Fibroblast of lung (primary cell): ENCODE results near the gene ZBTB33. TPM values are rescaled to one million over a fixed set of nuclear protein-coding genes. Genes with fewer than 3 reads are reported as not detected.
A peak's percentile ranks its signal among the peaks of the same experiment; 100 is the strongest.

Source experiments
- DNase-seq, 2 donors: peaks; one replicate each; pipeline versions ENCODE4 v3.0.0 to v3.0.0-alpha.2; 2010; ENCODE audit warnings: low read depth in 2 of 2
- H2AFZ ChIP-seq: 2 replicates; pipeline ENCODE4 v1.5.1; 2012; ENCODE audit warnings: low read length, control low read depth, inconsistent platforms
- H3K27ac ChIP-seq: 2 replicates; pipeline ENCODE4 v1.5.1; 2011; ENCODE audit warnings: low read length, control low read depth; ENCODE audit not compliant: insufficient read depth
- H3K27me3 ChIP-seq: 2 replicates; pipeline ENCODE4 v1.5.1; 2011; ENCODE audit warnings: mild to moderate bottlenecking, low read length; ENCODE audit not compliant: control insufficient read depth, insufficient read depth
- H3K36me3 ChIP-seq: 2 replicates; pipeline ENCODE4 v1.5.1; 2011; ENCODE audit warnings: low read length; ENCODE audit not compliant: control insufficient read depth, insufficient read depth
- H3K4me1 ChIP-seq: 2 replicates; pipeline ENCODE4 v1.5.1; 2011; ENCODE audit warnings: low read length; ENCODE audit not compliant: control insufficient read depth, insufficient read depth; ENCODE audit errors: extremely low read depth
- H3K4me2 ChIP-seq: 2 replicates; pipeline ENCODE4 v1.5.1; 2011; ENCODE audit warnings: low read length, control low read depth; ENCODE audit not compliant: insufficient read depth; ENCODE audit errors: extremely low read depth
- H3K4me3 ChIP-seq, 4 experiments: fragments of 200-600 bp in 1 of 4; sonication (generic) in 1 of 4; replicated peaks in 1 of 4; 2 replicates each; pipeline ENCODE4 v1.5.1; 2011 to 2016; ENCODE audit warnings: low read length in 4 of 4, low read depth in 3 of 4, mild to moderate bottlenecking in 3 of 4, control low read depth in 2 of 4, inconsistent platforms in 1 of 4, mixed read lengths in 1 of 4; ENCODE audit not compliant: insufficient read depth in 1 of 4; ENCODE audit errors: control extremely low read depth in 1 of 4
- H3K79me2 ChIP-seq: 2 replicates; pipeline ENCODE4 v1.5.1; 2012; ENCODE audit warnings: mild to moderate bottlenecking, low read length, inconsistent platforms; ENCODE audit not compliant: control insufficient read depth, insufficient read depth
- H3K9ac ChIP-seq: 2 replicates; pipeline ENCODE4 v1.5.1; 2011; ENCODE audit warnings: mild to moderate bottlenecking, low read length, control low read depth; ENCODE audit not compliant: insufficient read depth
- H3K9me3 ChIP-seq: 2 replicates; pipeline ENCODE4 v1.5.1; 2012; ENCODE audit warnings: low read depth, low read length; ENCODE audit not compliant: control insufficient read depth, insufficient read depth
- H4K20me1 ChIP-seq: 2 replicates; pipeline ENCODE4 v1.5.1; 2011; ENCODE audit warnings: low read length; ENCODE audit not compliant: control insufficient read depth, insufficient read depth; ENCODE audit errors: extremely low read depth
- EZH2 ChIP-seq: IDR thresholded peaks from 2 replicates; pipeline ENCODE4 v1.5.1; 2012; ENCODE audit warnings: low read length, control low read depth, mild to moderate bottlenecking; ENCODE audit errors: missing control alignments
- polyA plus RNA-seq, 2 donors: library from polyadenylated mRNA; depleted of rRNA in 1 of 2; stranded (reverse) in 1 of 2; unstranded in 1 of 2; fragments of >200 nt; gene quantifications; 2 replicates each; pipeline ENCODE4 v1.2.1, GENCODE V29; 2011 to 2012; ENCODE audit warnings: missing spikeins in 1 of 2
- total RNA-seq: library from RNA; depleted of rRNA; stranded (reverse); fragments of >200 nt; gene quantifications from 2 replicates; pipeline ENCODE4 v1.2.1, GENCODE V29; 2014
- TF ChIP-seq, protein P1 (sequence below), 2 donors: IDR thresholded peaks in 1 of 2; conservative IDR thresholded peaks in 1 of 2; 1 replicate in 1 of 2; 2 replicates in 1 of 2; pipeline ENCODE4 v1.5.1; 2011 to 2012; ENCODE audit warnings: low read length in 2 of 2, control low read depth in 1 of 2, inconsistent platforms in 1 of 2, low read depth in 1 of 2, mild to moderate bottlenecking in 1 of 2

The ZBTB33 gene
- total and polyA plus RNA-seq, 2 donors (not counting 1 experiment from before 2014, with no cell fraction given) = 6.6 to 9.7 TPM

DNA sequence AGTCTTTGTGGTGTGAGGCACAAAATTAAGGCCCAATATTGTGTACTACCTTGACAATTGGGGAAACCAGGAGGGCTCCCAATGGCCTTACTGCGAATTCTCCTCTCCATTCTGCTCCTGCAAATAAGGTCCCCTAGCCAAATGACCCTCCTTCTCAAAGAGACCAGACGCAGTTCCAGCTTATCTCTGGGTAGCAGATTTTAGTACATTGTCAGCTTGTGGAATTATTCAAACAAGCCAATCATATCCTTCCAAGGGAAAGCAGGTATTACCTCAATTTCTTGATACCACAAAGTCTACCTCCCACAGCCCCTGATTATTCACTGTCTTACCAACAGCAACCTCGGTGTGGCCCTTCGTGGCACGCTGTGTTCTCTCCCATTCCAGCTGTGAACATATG lies 7.8 kb upstream of the ZBTB33 start:
- Histone ChIP-seq H4K20me1 (no peaks in the 10 kb centered on the region), H3K27me3 (no peaks in the 10 kb centered on the region), H3K36me3 (no peaks in the 10 kb centered on the region), H3K27ac (no peak overlapping the region), H3K79me2 (no peaks in the 10 kb centered on the region), H3K9me3 (no peaks in the 10 kb centered on the region), H3K4me1 (no peaks in the 10 kb centered on the region), H3K9ac (no peak overlapping the region), H3K4me2 (no peak overlapping the region), H2AFZ (no peak overlapping the region), H3K4me3 (no peak overlapping the region)
- DNase-seq = no peak
- TF ChIP-seq, protein P1, sequence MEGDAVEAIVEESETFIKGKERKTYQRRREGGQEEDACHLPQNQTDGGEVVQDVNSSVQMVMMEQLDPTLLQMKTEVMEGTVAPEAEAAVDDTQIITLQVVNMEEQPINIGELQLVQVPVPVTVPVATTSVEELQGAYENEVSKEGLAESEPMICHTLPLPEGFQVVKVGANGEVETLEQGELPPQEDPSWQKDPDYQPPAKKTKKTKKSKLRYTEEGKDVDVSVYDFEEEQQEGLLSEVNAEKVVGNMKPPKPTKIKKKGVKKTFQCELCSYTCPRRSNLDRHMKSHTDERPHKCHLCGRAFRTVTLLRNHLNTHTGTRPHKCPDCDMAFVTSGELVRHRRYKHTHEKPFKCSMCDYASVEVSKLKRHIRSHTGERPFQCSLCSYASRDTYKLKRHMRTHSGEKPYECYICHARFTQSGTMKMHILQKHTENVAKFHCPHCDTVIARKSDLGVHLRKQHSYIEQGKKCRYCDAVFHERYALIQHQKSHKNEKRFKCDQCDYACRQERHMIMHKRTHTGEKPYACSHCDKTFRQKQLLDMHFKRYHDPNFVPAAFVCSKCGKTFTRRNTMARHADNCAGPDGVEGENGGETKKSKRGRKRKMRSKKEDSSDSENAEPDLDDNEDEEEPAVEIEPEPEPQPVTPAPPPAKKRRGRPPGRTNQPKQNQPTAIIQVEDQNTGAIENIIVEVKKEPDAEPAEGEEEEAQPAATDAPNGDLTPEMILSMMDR (conservative IDR thresholded peaks at IDR 0.05 in 1 of 2, IDR thresholded peaks at IDR 0.05 in 1 of 2; ENCODE audit: low read depth in 1 of 2, low read length in 2 of 2) = no peak
- TF ChIP-seq EZH2 = no peak

DNA sequence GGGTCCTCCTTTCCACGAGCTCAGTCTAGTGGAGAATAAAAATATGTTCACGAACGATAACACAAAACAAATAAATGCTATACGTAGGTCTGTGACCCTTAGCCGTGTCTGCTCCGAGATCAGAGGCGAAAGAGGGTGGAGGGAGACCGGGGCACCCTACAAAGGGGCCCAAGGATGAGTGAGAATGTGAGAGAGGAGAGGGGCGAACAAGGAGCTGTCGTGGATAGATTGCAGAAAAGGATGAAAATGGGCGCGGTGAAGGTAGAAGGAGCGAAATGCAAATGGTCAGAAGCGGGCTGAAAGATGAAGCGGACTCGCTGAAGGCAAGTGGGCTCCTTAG lies 6.2 kb upstream of the ZBTB33 start:
- peak overlapping the region; percentile 49 for H3K4me2 ChIP-seq
- peak in 1 of 2 donors; percentile 0 for DNase-seq
- H3K4me1 ChIP-seq = no peaks in the 10 kb centered on the region
- no peaks in the 10 kb centered on the region for H4K20me1 ChIP-seq
- H3K9me3 ChIP-seq = no peaks in the 10 kb centered on the region
- H3K36me3 ChIP-seq = no peaks in the 10 kb centered on the region
- peak overlapping the region; percentile 97 for H2AFZ ChIP-seq
- peak overlapping the region; percentile 64 for H3K27ac ChIP-seq
- H3K79me2 ChIP-seq = no peaks in the 10 kb centered on the region
- peak overlapping the region; percentile 39 for H3K9ac ChIP-seq
- H3K27me3 ChIP-seq = no peaks in the 10 kb centered on the region
- H3K4me3 ChIP-seq = peak overlapping the region; percentile 59 to 82 (median 70)
- no peak for TF ChIP-seq EZH2
- TF ChIP-seq, protein P1 (conservative IDR thresholded peaks at IDR 0.05 in 1 of 2, IDR thresholded peaks at IDR 0.05 in 1 of 2; ENCODE audit: low read depth in 1 of 2, low read length in 2 of 2) = no peak

DNA sequence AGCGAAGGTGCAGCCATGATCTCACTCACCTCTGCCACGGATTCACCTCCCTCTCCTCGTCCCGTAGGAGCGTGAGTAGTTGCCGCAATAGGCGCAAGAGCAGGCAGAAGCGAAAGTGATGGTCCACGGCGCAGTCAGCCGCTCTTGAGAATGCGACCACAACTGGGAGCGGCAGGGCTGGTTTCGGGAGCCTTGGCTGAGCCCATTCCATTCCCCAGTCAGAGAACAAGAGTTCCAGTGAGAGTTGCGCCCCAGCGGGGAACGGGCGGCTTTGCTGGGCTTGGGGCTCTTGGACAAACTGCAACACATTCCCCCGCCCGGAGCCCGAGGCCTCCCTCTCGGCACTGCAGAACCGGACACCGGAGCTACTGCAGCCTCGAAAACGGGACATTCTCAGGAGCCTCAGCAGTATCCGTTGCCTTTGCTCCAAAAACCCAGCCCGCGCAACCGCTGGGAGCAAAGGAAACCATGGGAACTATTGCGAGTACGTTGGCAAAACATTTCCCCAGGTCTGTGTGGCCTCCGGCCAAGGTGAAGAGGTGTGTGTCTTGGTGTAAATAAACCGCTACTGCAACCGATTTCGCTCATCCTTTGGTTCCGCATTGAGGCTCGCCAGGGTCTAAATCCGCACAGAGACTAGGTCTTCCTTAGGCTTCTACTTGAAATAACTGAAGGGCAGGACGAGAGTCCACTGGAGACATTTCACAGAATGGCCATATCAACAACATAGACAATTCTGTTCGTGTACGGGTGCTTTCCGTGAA lies 5.7 kb upstream of the ZBTB33 start:
- peak; percentile 78 to 87 for DNase-seq
- H3K79me2 ChIP-seq = no peaks in the 10 kb centered on the region
- peak overlapping the region; percentile 64 for H3K27ac ChIP-seq
- peak overlapping the region; percentile 59 to 82 (median 70) for H3K4me3 ChIP-seq
- no peaks in the 10 kb centered on the region for H3K4me1 ChIP-seq
- no peaks in the 10 kb centered on the region for H3K27me3 ChIP-seq
- peak overlapping the region; percentile 97 for H2AFZ ChIP-seq
- peak overlapping the region; percentile 49 for H3K4me2 ChIP-seq
- no peaks in the 10 kb centered on the region for H3K36me3 ChIP-seq
- no peaks in the 10 kb centered on the region for H3K9me3 ChIP-seq
- H4K20me1 ChIP-seq = no peaks in the 10 kb centered on the region
- H3K9ac ChIP-seq = peak overlapping the region; percentile 39
- TF ChIP-seq EZH2 = no peak
- TF ChIP-seq, protein P1 (conservative IDR thresholded peaks at IDR 0.05 in 1 of 2, IDR thresholded peaks at IDR 0.05 in 1 of 2; ENCODE audit: low read depth in 1 of 2, low read length in 2 of 2) = no peak
